ENCODE data around the gene TSTD2.

The TSTD2 gene

GRCh38 chr9:97556721-97557605, 76.2 kb downstream of the TSTD2 start:
- DNase-seq (ENCODE audit: insufficient read length) (no peak), FAIRE-seq (peak; percentile 67)
- no peak for TF ChIP-seq TAF1 (IDR thresholded peaks at IDR 0.05; ENCODE audit: borderline replicate concordance, low read depth, low read length)
- TF ChIP-seq POLR2AphosphoS5 (IDR thresholded peaks at IDR 0.05; ENCODE audit: low read depth, low read length), result no peak
- TF ChIP-seq POLR2A (IDR thresholded peaks at IDR 0.05; ENCODE audit: low read depth, low read length), result no peak

GRCh38 chr9:97556036-97556720, 77.0 kb downstream of the TSTD2 start:
- TF ChIP-seq POLR2AphosphoS5 (IDR thresholded peaks at IDR 0.05; ENCODE audit: low read depth, low read length) (no peak), POLR2A (IDR thresholded peaks at IDR 0.05; ENCODE audit: low read depth, low read length) (no peak), TAF1 (IDR thresholded peaks at IDR 0.05; ENCODE audit: borderline replicate concordance, low read depth, low read length) (no peak)
- FAIRE-seq, result no peak
- no peak for DNase-seq (ENCODE audit: insufficient read length)

GRCh38 chr9:97555164-97555563, 78.0 kb downstream of the TSTD2 start:
- no peak for DNase-seq (ENCODE audit: insufficient read length)
- no peak for FAIRE-seq
- no peak for TF ChIP-seq TAF1 (IDR thresholded peaks at IDR 0.05; ENCODE audit: borderline replicate concordance, low read depth, low read length)
- no peak for TF ChIP-seq POLR2AphosphoS5 (IDR thresholded peaks at IDR 0.05; ENCODE audit: low read depth, low read length)
- TF ChIP-seq POLR2A (IDR thresholded peaks at IDR 0.05; ENCODE audit: low read depth, low read length), result no peak

- no peak for TF ChIP-seq POLR2AphosphoS5 (IDR thresholded peaks at IDR 0.05; ENCODE audit: low read depth, low read length)
- TF ChIP-seq TAF1 (IDR thresholded peaks at IDR 0.05; ENCODE audit: borderline replicate concordance, low read depth, low read length), result no peak
- no peak for TF ChIP-seq POLR2A (IDR thresholded peaks at IDR 0.05; ENCODE audit: low read depth, low read length)
- FAIRE-seq (no peak), DNase-seq (ENCODE audit: insufficient read length) (no peak)
Measured at GRCh38 chr9:97554566-97555075, 78.5 kb downstream of the TSTD2 start.

GRCh38 chr9:97553841-97554240, 79.3 kb downstream of the TSTD2 start:
- TF ChIP-seq TAF1 (IDR thresholded peaks at IDR 0.05; ENCODE audit: borderline replicate concordance, low read depth, low read length) (no peak), POLR2A (IDR thresholded peaks at IDR 0.05; ENCODE audit: low read depth, low read length) (no peak), POLR2AphosphoS5 (IDR thresholded peaks at IDR 0.05; ENCODE audit: low read depth, low read length) (no peak)
- DNase-seq (ENCODE audit: insufficient read length), result no peak
- no peak for FAIRE-seq

GRCh38 chr9:97553141-97553540, 80.0 kb downstream of the TSTD2 start:
- no peak for DNase-seq (ENCODE audit: insufficient read length)
- no peak for FAIRE-seq
- TF ChIP-seq POLR2AphosphoS5 (IDR thresholded peaks at IDR 0.05; ENCODE audit: low read depth, low read length) (no peak), TAF1 (IDR thresholded peaks at IDR 0.05; ENCODE audit: borderline replicate concordance, low read depth, low read length) (no peak), POLR2A (IDR thresholded peaks at IDR 0.05; ENCODE audit: low read depth, low read length) (no peak)

GRCh38 chr9:97551308-97551707, 81.9 kb downstream of the TSTD2 start:
- TF ChIP-seq POLR2A (IDR thresholded peaks at IDR 0.05; ENCODE audit: low read depth, low read length) (no peak), TAF1 (IDR thresholded peaks at IDR 0.05; ENCODE audit: borderline replicate concordance, low read depth, low read length) (no peak), POLR2AphosphoS5 (IDR thresholded peaks at IDR 0.05; ENCODE audit: low read depth, low read length) (no peak)
- DNase-seq (ENCODE audit: insufficient read length), result no peak
- no peak for FAIRE-seq

GRCh38 chr9:97550386-97550785, 82.8 kb downstream of the TSTD2 start:
- FAIRE-seq (no peak), DNase-seq (ENCODE audit: insufficient read length) (no peak)
- TF ChIP-seq POLR2AphosphoS5 (IDR thresholded peaks at IDR 0.05; ENCODE audit: low read depth, low read length) (no peak), TAF1 (IDR thresholded peaks at IDR 0.05; ENCODE audit: borderline replicate concordance, low read depth, low read length) (no peak), POLR2A (IDR thresholded peaks at IDR 0.05; ENCODE audit: low read depth, low read length) (no peak)
